HG03196 (cell line): Measurements from ENCODE around the gene DAAM1.
A peak's percentile ranks its signal among the peaks of the same experiment; 100 is the strongest.

Source experiments
- ATAC-seq: cut with Tn5 transposase; IDR thresholded peaks from one replicate; pipeline ENCODE4 v1.9.1; 2021; ENCODE audit not compliant: unreplicated experiment

The DAAM1 gene

GRCh38 chr14:59253527-59253926 lies 65.1 kb downstream of the DAAM1 start:
- ATAC-seq = no peak

GRCh38 chr14:59254146-59254910 lies 65.9 kb downstream of the DAAM1 start:
- ATAC-seq = no peak

DNA sequence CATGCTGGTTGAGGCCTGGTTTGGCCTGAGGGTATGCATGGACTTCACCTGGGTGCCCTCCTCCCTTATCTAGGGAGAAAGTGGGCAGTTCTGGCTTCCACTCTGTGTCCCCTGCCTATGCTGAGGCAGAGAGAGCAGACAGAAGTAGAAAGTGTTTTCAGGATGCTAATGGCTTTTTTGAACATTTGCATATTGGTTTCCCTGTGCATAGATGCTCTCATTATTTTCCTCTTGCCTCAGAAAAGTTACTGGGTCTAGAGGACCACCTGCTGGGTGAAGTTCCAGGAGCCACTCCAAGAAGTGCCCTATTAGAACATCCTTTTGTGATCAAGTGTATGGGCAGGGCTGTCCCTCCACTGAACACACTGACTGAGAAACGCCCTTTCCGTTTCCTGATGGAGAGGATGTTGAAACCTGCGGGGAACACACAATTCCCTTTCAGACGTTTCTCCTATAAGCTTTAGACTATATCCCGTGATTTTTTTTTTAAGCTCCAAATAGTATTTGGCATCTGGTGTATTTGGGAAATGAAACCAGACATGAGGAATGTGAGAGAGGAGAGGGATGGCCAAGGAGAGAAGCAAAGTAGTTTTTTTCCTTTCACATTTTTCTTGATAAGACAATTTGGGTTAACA lies 66.6 kb downstream of the DAAM1 start:
- no peak for ATAC-seq

DNA sequence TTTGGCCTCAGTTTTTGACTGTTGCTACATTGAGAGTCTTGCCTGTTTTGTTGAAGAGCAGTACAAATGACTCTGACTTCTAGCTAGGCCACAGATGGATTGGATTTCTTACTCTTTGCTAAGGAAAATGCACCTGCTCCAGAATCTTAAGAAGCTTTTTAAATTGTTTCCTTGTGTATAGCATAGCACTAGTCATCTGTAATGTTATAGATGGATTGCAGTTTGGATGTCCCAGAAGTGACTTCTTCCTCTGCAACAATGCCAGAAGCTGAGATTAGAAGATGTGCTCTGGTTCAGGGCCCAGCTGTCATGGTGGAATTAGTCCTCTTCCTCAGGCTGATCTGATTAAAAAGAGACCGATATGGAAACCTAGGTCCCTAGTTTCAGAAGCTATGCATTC lies 67.9 kb downstream of the DAAM1 start:
- no peak for ATAC-seq

- ATAC-seq = no peak
Measured at GRCh38 chr14:59261334-59261733, 72.9 kb downstream of the DAAM1 start.

- ATAC-seq = no peak
Measured at GRCh38 chr14:59262717-59263454, 74.4 kb downstream of the DAAM1 start.

DNA sequence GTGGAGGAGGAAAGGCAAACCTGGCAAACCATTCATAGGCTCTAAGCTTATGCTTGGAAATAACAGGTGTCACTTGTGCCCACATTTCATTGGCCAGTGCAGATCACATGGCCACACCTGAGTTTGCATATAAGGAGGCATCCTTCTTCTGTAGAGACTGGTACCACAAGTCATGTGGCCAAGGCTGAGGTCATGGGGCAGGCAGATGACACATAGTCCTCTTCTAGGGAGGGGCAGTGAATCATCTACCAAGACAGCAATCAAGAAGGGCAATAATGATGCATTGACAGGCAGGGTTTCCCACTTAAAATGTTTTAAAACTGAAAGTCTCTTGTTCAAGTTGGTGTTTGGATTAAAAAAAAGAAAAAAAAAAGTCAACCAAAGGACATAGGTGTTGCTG lies 77.3 kb downstream of the DAAM1 start:
- no peak for ATAC-seq

DNA sequence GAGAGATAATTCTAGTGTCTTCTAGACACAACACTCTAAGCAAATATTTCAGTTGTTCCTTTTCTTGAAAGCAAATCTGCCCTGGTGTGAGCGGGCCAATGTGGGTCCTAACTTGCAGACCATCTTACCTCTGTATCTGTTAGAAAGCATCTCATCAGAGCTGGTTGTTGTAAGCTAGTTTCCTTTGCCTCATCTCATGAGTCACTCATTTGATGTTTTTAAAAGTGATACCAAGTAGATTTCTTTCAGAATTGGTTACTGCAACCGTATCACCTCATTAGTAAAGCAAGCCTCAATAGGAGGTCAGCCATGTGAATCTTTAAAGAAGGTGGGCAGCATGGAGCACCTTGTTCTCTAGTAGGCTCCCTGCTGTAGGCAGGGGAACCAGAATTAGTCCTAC lies 78.6 kb downstream of the DAAM1 start:
- no peak for ATAC-seq

DNA sequence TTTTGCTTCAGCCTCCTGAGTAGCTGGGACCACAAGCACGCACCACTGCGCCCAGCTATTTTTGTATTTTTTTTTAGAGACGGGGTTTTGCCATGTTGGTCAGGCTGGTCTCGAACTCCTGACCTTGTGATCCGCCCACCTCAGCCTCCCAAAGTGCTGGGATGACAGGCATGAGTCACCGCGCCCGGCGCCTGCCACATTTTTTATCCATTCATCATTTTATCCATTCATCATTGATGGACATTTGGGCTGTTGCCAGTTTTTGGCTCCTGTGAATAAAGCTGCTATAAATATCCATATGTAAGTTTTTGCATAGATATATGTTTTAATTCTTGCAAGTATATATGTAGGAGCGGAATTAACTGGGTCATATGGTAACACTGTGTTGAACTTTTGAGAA lies 79.5 kb downstream of the DAAM1 start:
- ATAC-seq = no peak

DNA sequence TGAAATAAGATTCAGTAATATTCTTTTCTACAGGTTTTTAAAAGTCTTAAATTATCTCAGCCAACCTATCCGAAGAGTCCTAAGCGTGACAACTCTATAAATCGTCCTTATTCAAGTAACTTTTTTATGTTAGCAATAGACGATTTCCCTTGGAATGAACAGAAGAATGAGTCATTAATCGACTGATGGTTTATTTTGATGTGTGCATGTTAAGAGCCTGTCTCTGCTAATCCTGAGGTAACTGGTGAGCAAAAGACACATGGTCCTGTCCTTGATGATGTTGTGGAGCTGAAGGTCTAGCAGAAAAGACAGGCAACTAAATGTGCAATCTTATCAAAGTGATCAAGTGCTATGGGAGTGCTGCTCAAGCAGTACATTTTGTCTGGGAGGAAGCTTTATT lies 80.4 kb downstream of the DAAM1 start:
- ATAC-seq = no peak

- no peak for ATAC-seq
Measured at GRCh38 chr14:59269466-59269865, 81.0 kb downstream of the DAAM1 start.

DNA sequence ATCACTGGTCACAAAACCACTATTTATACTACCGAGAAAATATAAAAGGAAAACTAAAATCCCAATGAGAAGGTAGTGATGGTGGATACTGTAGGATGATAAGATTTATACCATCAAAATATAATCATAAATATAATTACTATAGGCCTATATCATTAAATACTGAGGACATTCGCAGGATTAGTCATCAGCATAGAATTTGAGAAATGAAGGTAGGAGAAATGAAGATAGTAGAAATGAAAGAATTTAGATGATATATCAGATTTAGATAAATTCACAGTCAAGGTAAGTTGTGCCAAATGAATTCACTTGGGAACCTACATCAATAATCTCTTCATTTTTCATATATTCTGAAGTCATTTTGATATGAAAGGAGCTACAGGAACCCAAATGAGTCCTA lies 82.8 kb downstream of the DAAM1 start:
- ATAC-seq = no peak

- no peak for ATAC-seq
Measured at GRCh38 chr14:59271734-59272133, 83.3 kb downstream of the DAAM1 start.

- no peak for ATAC-seq
Measured at GRCh38 chr14:59272633-59273032, 84.2 kb downstream of the DAAM1 start.

- no peak for ATAC-seq
Measured at GRCh38 chr14:59273737-59274136, 85.3 kb downstream of the DAAM1 start.

GRCh38 chr14:59274991-59275391 lies 86.5 kb downstream of the DAAM1 start:
- ATAC-seq = peak; percentile 55

GRCh38 chr14:59275668-59276067 lies 87.2 kb downstream of the DAAM1 start:
- ATAC-seq = peak; percentile 83

- no peak for ATAC-seq
Measured at GRCh38 chr14:59276235-59276634, 87.8 kb downstream of the DAAM1 start.

- no peak for ATAC-seq
Measured at GRCh38 chr14:59277659-59278058, 89.2 kb downstream of the DAAM1 start.

- ATAC-seq = no peak
Measured at GRCh38 chr14:59278111-59278510, 89.6 kb downstream of the DAAM1 start.

- ATAC-seq = no peak
Measured at GRCh38 chr14:59280961-59281360, 92.5 kb downstream of the DAAM1 start.
